Measurements from ENCODE around the gene ZNF222.
A peak's percentile ranks its signal among the peaks of the same experiment; 100 is the strongest.

Gene ZNF222

DNA sequence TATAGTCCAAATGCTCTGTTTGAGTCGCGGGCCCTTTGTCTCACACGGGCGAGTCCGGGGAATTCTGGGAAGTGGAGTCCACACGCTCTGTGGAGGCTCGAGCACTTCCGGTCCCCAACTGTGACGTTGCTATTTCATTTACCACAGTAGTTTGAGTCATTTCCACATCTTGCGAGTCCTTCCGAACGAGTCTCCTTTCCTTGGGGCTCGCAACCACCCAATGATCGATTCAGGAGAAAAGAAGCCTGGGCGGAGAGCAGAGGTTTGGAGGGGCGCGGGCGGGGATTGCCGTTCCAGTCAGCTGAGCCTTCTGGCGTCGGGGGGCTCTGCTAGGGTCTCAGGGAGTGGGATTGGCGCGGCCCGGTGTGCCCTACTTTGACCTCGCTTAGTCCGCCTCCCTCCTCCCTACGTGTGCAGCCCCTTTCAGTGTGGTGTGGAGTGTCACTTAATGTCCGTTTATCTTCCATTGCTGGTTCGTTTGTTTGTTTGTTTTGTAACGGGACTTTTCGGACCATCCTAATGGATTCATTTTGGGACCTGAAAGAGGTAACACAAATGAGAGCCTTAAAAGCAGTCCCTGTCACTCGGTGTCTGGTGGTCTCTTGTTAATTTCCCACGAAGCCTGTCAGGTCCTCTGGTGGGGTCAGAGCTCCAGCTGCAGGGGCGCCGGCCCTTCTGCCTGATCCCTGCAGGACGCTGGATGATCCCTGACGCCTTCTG is at the start of gene ZNF222:
Gene ZNF222, plus strand, starts transcription at position 163 of the 720 bp plus-strand sequence. Its CDS starts 58 bp downstream, at position 221.
- DNase-seq (ENCODE audit: low spot score): peak; percentile 76
- TF ChIP-seq CTCF (IDR thresholded peaks at IDR 0.05; ENCODE audit: extremely low read depth, missing control alignments): no peak

GRCh38 chr19:43976732-43977131 is 48.4 kb upstream of the ZNF222 start:
- no peak for TF ChIP-seq CTCF (IDR thresholded peaks at IDR 0.05; ENCODE audit: extremely low read depth, missing control alignments)

DNA sequence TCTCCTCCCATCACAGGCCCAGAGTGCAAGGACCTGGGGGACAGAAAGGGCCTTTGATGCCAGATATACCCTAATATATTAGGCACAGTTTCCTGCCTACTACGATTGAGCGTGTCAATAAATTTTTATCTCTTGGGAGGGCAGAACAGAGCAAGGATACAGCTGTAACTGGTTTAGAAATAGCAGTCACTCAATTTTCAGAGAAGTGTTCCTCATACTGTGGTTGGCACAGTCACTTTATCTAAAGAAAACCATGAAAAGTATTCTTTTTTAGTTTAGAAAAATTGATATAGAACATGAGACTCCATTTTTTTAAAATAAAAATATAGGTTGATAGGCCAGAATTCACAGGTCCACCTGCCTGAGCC is 41.7 kb upstream of the ZNF222 start:
- DNase-seq (ENCODE audit: low spot score): no peak
- TF ChIP-seq CTCF (IDR thresholded peaks at IDR 0.05; ENCODE audit: extremely low read depth, missing control alignments): no peak

More at GRCh38 chr19:43976732-43977131, 48.4 kb upstream of the ZNF222 start:
- DNase-seq (ENCODE audit: low spot score): no peak

- DNase-seq (ENCODE audit: low spot score): peak; percentile 66
- TF ChIP-seq CTCF (IDR thresholded peaks at IDR 0.05; ENCODE audit: extremely low read depth, missing control alignments): no peak
These were observed 41.1 kb upstream of the ZNF222 start, which contains the start of gene ZNF155 for GRCh38 chr19:43983912-43984686. Gene ZNF155 (plus strand): TSS chr19:43984188. CDS start chr19:43988544, 4,356 bp downstream.

DNA sequence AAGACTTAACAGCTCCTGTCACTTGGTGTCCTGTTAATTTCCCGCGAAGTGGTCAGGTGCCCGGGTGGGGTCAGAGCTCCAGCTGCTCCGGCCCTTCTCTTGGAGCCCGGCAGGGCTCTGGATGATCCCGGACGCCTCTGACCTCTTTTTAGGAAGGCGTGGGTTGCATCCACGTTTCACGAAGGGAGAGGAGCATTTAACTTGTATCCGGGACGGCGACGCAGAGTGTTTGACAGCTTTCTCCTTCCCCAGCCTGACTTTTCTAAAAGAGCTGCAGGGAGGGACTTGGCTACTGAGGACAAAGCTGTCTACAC is 40.5 kb upstream of the ZNF222 start:
- TF ChIP-seq CTCF (IDR thresholded peaks at IDR 0.05; ENCODE audit: extremely low read depth, missing control alignments): no peak
- no peak for DNase-seq (ENCODE audit: low spot score)

- DNase-seq (ENCODE audit: low spot score): no peak
- no peak for TF ChIP-seq CTCF (IDR thresholded peaks at IDR 0.05; ENCODE audit: extremely low read depth, missing control alignments)
These were observed 27.4 kb upstream of the ZNF222 start for GRCh38 chr19:43997631-43998290.

DNA sequence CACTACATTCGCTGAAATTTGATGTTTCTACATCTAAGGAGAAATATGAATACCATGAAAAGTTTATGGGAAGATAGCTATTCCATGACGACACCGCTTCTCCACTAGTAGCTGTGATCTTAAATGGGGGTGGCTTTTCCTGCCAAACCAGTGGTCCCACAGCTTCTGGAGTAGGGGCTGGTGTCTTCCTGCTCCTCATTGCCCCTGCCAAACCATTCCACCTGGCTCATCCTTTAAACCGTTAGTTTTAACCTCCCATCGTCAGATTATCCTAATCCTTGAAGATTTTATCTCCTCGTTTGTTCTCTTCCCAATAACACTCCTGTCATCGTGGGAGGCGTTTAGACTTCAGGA is 23.0 kb upstream of the ZNF222 start:
- DNase-seq (ENCODE audit: low spot score): no peak
- no peak for TF ChIP-seq CTCF (IDR thresholded peaks at IDR 0.05; ENCODE audit: extremely low read depth, missing control alignments)

Measured in GM20000 (cell line).